Activated naive CD8-positive, alpha-beta T cell (primary cell): Measurements from ENCODE around the gene SLC7A4.
"Not testable (repeated sequence)": the region's sequence is repeated elsewhere in the genome, so short reads cannot be mapped to it uniquely, and the experiment has no call there.

Experiments used
- H3K27ac Mint-ChIP-seq: one replicate; pipeline ENCODE4 v1.8.0; 2021; ENCODE audit warnings: mixed read lengths
- H3K27me3 Mint-ChIP-seq: one replicate; pipeline ENCODE4 v1.8.0; 2021; ENCODE audit warnings: mixed read lengths
- H3K36me3 Mint-ChIP-seq: one replicate; pipeline ENCODE4 v1.8.0; 2021; ENCODE audit warnings: mixed read lengths
- H3K4me1 Mint-ChIP-seq: one replicate; pipeline ENCODE4 v1.8.0; 2021; ENCODE audit warnings: low read depth, mixed read lengths
- H3K4me3 Mint-ChIP-seq: one replicate; pipeline ENCODE4 v1.8.0; 2021; ENCODE audit warnings: mild to moderate bottlenecking, mixed read lengths
- H3K9me3 Mint-ChIP-seq: one replicate; pipeline ENCODE4 v1.8.0; 2021; ENCODE audit warnings: low read depth, mixed read lengths

Gene SLC7A4

GRCh38 chr22:21051831-21052400, 19.6 kb upstream of the SLC7A4 start:
- no peak overlapping the region for H3K4me3 Mint-ChIP-seq
- H3K9me3 Mint-ChIP-seq: no peaks in the 10 kb centered on the region
- H3K27me3 Mint-ChIP-seq: no peaks in the 10 kb centered on the region
- H3K4me1 Mint-ChIP-seq: peaks cover 14% of the 10 kb centered on the region
- no peaks in the 10 kb centered on the region for H3K36me3 Mint-ChIP-seq
- peak overlapping the region; percentile 41 for H3K27ac Mint-ChIP-seq

- Mint-ChIP-seq H3K9me3 (no peaks in the 10 kb centered on the region), H3K4me3 (no peak overlapping the region), H3K27ac (no peak overlapping the region), H3K27me3 (no peaks in the 10 kb centered on the region), H3K36me3 (no peaks in the 10 kb centered on the region), H3K4me1 (peaks cover 8% of the 10 kb centered on the region)
Observed at GRCh38 chr22:21051145-21051830, 18.9 kb upstream of the SLC7A4 start.

DNA sequence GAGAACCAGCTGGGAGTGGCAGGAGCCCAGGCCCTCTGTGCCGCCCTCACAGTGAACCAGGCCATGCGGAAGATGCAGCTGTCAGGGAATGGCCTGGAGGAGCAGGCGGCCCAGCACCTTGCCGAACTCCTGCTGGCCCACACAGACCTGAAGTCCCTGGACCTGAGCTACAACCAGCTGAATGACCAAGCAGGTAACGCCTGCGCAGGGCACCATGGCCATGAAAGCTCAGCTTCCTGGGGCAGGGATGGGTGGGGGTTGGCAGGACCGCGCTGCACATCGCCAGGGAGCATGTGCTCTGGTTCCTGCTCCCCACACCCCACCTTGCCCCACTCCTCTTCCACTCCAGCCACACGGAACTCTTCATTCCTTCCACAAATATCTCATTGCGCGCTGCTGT, 16.6 kb upstream of the SLC7A4 start:
- not testable (repeated sequence) for H3K4me3 Mint-ChIP-seq, H3K27ac Mint-ChIP-seq, H3K27me3 Mint-ChIP-seq, H3K9me3 Mint-ChIP-seq, H3K36me3 Mint-ChIP-seq
- peaks cover 17% of the 10 kb centered on the region for H3K4me1 Mint-ChIP-seq

- not testable (repeated sequence) for H3K9me3 Mint-ChIP-seq, H3K27ac Mint-ChIP-seq, H3K4me3 Mint-ChIP-seq, H3K36me3 Mint-ChIP-seq, H3K27me3 Mint-ChIP-seq
- peaks cover 19% of the 10 kb centered on the region for H3K4me1 Mint-ChIP-seq
Observed at GRCh38 chr22:21048448-21048847, 16.1 kb upstream of the SLC7A4 start.

- no peaks in the 10 kb centered on the region for H3K36me3 Mint-ChIP-seq
- peaks cover 7% of the 10 kb centered on the region for H3K27me3 Mint-ChIP-seq
- no peak overlapping the region for H3K4me3 Mint-ChIP-seq
- no peak overlapping the region for H3K27ac Mint-ChIP-seq
- H3K9me3 Mint-ChIP-seq: no peaks in the 10 kb centered on the region
- peaks cover 23% of the 10 kb centered on the region for H3K4me1 Mint-ChIP-seq
Observed at GRCh38 chr22:21047730-21048129, 15.4 kb upstream of the SLC7A4 start.

GRCh38 chr22:21047035-21047661, 14.8 kb upstream of the SLC7A4 start:
- H3K27ac Mint-ChIP-seq: no peak overlapping the region
- no peak overlapping the region for H3K4me3 Mint-ChIP-seq
- H3K9me3 Mint-ChIP-seq: no peaks in the 10 kb centered on the region
- peaks cover 23% of the 10 kb centered on the region for H3K4me1 Mint-ChIP-seq
- H3K36me3 Mint-ChIP-seq: no peaks in the 10 kb centered on the region
- H3K27me3 Mint-ChIP-seq: peaks cover 7% of the 10 kb centered on the region

DNA sequence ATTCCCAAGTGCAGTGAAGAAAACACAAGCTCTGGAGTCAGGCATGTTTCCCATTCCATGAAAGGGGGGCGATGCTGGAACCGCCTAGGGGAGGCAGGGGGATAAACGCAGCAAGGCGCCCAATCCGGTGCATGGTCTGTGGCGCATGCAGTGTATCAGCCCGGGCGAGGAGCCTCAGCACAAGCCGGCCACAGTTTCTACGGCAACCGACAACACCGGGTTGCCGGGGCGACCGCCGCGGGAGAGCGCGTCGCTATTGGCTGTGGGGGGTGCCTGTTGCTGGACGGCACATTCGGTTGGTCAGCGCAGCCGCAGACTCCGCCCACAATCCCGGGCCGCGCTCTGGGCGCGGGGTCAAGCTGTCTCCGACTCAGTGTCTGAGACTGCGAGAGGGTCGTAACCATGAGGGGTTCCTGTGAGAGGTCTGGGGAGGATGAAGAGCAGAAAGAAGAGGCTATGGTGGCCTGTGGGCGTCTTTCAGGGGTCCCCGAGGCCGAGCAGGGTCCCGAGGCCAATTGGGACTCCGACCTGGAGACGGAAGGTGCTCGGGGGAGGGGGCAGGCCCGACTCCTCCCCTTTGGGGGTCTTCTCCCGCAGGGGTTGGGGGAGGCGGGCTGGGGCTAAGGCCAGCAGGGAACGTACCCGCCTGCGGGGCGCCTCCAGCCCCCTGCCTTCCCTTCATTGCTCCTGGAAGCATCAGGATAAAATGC, 13.4 kb upstream of the SLC7A4 start, which contains the start of gene LRRC74B:
LRRC74B (plus strand) TSS at position 362 of the 710 bp plus-strand sequence; CDS start at position 403, 41 bp downstream.
- peaks cover 23% of the 10 kb centered on the region for H3K4me1 Mint-ChIP-seq
- H3K27me3 Mint-ChIP-seq: peaks cover 7% of the 10 kb centered on the region
- peak within 1 kb of the TSS; percentile 79 for H3K4me3 Mint-ChIP-seq
- no peaks in the 10 kb centered on the region for H3K9me3 Mint-ChIP-seq
- H3K36me3 Mint-ChIP-seq: no peaks in the 10 kb centered on the region
- H3K27ac Mint-ChIP-seq: peak within 1 kb of the TSS; percentile 28

GRCh38 chr22:21044931-21045584, 12.7 kb upstream of the SLC7A4 start:
- peaks cover 8% of the 10 kb centered on the region for H3K27me3 Mint-ChIP-seq
- no peaks in the 10 kb centered on the region for H3K9me3 Mint-ChIP-seq
- no peaks in the 10 kb centered on the region for H3K36me3 Mint-ChIP-seq
- peak overlapping the region; percentile 28 for H3K27ac Mint-ChIP-seq
- peak overlapping the region; percentile 79 for H3K4me3 Mint-ChIP-seq
- H3K4me1 Mint-ChIP-seq: peaks cover 23% of the 10 kb centered on the region

DNA sequence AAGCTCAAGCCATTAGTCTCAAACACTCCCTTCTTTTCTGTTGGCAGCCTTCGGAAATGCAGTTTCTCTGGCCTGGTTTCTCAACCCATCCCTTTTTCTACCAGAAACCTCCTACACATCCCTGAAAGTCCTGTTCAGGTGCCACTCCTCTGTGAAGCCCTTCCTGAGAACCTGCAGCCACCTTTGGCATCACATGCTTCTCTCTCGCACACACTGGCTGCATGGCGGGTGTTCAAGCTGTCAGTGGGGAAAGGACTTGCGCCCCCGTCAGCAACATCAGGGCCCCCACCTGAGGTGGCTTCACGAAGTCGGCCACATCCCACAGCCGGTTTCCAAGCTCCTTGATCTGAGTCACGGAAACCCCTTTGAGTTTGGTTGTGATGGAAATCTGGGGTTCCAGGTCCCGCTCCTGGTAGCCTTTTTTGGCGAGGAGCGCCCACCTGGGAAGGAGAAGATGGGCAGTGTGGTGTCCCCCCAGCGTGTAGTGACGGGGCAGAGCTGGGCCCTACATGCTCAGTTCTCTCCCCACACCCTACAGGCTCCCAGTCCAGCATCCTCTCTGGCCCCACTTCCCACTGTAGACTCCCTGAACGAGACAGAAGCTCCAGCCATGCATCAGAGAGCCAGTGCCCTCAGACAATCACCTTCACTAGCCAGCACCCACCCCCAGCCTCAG, 11.6 kb upstream of the SLC7A4 start:
- H3K4me3 Mint-ChIP-seq: no peak overlapping the region
- no peak overlapping the region for H3K27ac Mint-ChIP-seq
- no peaks in the 10 kb centered on the region for H3K36me3 Mint-ChIP-seq
- H3K9me3 Mint-ChIP-seq: no peaks in the 10 kb centered on the region
- H3K4me1 Mint-ChIP-seq: peaks cover 23% of the 10 kb centered on the region
- H3K27me3 Mint-ChIP-seq: peaks cover 12% of the 10 kb centered on the region

GRCh38 chr22:21042978-21043859, 10.9 kb upstream of the SLC7A4 start:
- H3K4me1 Mint-ChIP-seq: peaks cover 23% of the 10 kb centered on the region
- no peak overlapping the region for H3K27ac Mint-ChIP-seq
- H3K4me3 Mint-ChIP-seq: no peak overlapping the region
- no peaks in the 10 kb centered on the region for H3K9me3 Mint-ChIP-seq
- no peaks in the 10 kb centered on the region for H3K36me3 Mint-ChIP-seq
- H3K27me3 Mint-ChIP-seq: peaks cover 16% of the 10 kb centered on the region

DNA sequence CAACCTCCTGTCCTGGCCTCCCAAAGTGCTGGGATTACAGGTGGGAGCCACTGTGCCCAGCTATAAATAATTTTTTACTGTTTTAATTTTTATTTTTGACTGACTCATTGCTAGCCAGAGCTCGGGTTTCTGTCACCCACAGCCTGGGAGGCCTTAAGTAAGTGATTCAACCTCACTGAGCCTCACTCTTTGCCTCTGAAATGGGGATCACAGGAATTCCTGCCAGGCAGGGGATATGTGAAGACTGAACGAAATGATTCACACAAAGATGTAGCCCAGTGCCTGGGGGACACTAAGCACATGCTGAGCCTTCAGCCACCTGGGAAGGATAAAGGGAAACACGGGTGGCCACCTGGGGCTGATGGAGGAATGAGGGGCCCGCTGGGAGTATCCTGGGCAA, 9.6 kb upstream of the SLC7A4 start:
- peaks cover 23% of the 10 kb centered on the region for H3K4me1 Mint-ChIP-seq
- no peak overlapping the region for H3K4me3 Mint-ChIP-seq
- H3K9me3 Mint-ChIP-seq: no peaks in the 10 kb centered on the region
- H3K27ac Mint-ChIP-seq: no peak overlapping the region
- H3K27me3 Mint-ChIP-seq: peaks cover 16% of the 10 kb centered on the region
- no peaks in the 10 kb centered on the region for H3K36me3 Mint-ChIP-seq

- H3K27me3 Mint-ChIP-seq: peaks cover 16% of the 10 kb centered on the region
- not testable (repeated sequence) for H3K27ac Mint-ChIP-seq, H3K9me3 Mint-ChIP-seq, H3K4me3 Mint-ChIP-seq, H3K36me3 Mint-ChIP-seq, H3K4me1 Mint-ChIP-seq
Observed at GRCh38 chr22:21039158-21039557, 6.8 kb upstream of the SLC7A4 start.

GRCh38 chr22:21038405-21038804, 6.0 kb upstream of the SLC7A4 start:
- Mint-ChIP-seq H3K27ac (no peak overlapping the region), H3K9me3 (no peaks in the 10 kb centered on the region), H3K4me1 (peaks cover 3% of the 10 kb centered on the region), H3K27me3 (peaks cover 15% of the 10 kb centered on the region), H3K36me3 (no peaks in the 10 kb centered on the region), H3K4me3 (no peak overlapping the region)

DNA sequence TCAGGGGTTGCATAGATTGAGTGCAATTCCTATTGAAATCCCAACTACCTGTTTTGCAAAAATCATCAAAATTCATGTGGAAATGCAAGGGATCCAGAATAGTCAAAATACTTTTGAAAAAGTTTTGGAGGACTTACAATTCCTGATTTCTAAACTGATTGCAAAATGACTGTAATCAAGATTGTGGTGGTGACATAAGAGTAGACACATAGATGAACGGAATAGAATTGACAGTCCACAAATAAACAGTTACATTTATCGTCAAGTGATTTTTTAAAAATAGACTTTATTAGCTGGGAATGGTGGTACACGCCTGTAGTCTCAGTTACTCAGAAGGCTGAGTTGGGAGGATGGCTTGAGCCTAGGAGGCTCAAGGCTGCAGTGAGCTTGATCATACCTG, 2.6 kb upstream of the SLC7A4 start:
- H3K27ac Mint-ChIP-seq: no peak overlapping the region
- H3K27me3 Mint-ChIP-seq: peaks cover 12% of the 10 kb centered on the region
- H3K4me3 Mint-ChIP-seq: no peak overlapping the region
- H3K4me1 Mint-ChIP-seq: peaks cover 3% of the 10 kb centered on the region
- no peaks in the 10 kb centered on the region for H3K9me3 Mint-ChIP-seq
- no peaks in the 10 kb centered on the region for H3K36me3 Mint-ChIP-seq
